Measurements from ENCODE around the gene LRIT1.

Gene LRIT1

DNA sequence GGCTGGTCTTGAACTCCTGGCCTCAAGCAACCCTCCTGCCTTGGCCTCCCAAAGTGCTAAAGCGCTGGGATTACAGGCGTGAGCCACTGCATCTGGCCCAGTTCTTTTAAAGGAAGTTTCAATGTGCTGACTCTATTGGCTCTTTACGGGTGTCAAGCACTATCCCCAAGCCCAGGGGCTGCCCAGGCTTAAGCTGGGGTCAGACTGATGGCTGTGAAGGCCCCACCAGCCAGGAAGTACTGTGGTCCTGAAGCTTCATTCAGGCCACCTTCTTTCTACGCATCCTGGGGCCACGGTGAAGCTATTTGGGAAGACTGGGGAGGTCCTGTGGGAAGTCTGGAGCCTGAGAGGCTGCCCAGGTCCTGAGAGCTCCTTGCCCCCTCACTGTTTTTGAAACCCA lies 59.7 kb downstream of the LRIT1 start:
- DNase-seq (ENCODE audit: low read depth): no peak
- in situ Hi-C loops (cut with HindIII; ENCODE audit: low sequenced_read_pairs): no loop called here
- no peak overlapping the region for H3K4me3 ChIP-seq (ENCODE audit: low read depth, low read length)
- TF ChIP-seq, protein P1, sequence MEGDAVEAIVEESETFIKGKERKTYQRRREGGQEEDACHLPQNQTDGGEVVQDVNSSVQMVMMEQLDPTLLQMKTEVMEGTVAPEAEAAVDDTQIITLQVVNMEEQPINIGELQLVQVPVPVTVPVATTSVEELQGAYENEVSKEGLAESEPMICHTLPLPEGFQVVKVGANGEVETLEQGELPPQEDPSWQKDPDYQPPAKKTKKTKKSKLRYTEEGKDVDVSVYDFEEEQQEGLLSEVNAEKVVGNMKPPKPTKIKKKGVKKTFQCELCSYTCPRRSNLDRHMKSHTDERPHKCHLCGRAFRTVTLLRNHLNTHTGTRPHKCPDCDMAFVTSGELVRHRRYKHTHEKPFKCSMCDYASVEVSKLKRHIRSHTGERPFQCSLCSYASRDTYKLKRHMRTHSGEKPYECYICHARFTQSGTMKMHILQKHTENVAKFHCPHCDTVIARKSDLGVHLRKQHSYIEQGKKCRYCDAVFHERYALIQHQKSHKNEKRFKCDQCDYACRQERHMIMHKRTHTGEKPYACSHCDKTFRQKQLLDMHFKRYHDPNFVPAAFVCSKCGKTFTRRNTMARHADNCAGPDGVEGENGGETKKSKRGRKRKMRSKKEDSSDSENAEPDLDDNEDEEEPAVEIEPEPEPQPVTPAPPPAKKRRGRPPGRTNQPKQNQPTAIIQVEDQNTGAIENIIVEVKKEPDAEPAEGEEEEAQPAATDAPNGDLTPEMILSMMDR (IDR thresholded peaks at IDR 0.05; ENCODE audit: low read depth, low read length, missing control alignments): no peak
